Endodermal cell (in vitro differentiated cells): ENCODE results near the gene RAB34. TPM values are rescaled to one million over a fixed set of nuclear protein-coding genes. Genes with fewer than 3 reads are reported as not detected.

Source experiments
- DNase-seq: peaks from one replicate; pipeline ENCODE4 v3.0.0-alpha.2; 2017
- H3K27ac ChIP-seq: 2 replicates; pipeline ENCODE4 v1.5.1; 2013; ENCODE audit warnings: mild to moderate bottlenecking, low read depth, low read length, moderate library complexity
- H3K27me3 ChIP-seq: 2 replicates; pipeline ENCODE4 v1.6.1; 2013; ENCODE audit warnings: mild to moderate bottlenecking, low read length, moderate library complexity; ENCODE audit not compliant: insufficient read depth, control insufficient read depth, poor library complexity, severe bottlenecking
- H3K36me3 ChIP-seq: 2 replicates; pipeline ENCODE4 v1.7.0; 2013; ENCODE audit warnings: mild to moderate bottlenecking, low read length, moderate library complexity; ENCODE audit not compliant: control insufficient read depth, insufficient read depth
- H3K4me1 ChIP-seq: one replicate; pipeline ENCODE4 v1.7.0; 2013; ENCODE audit warnings: low read length; ENCODE audit not compliant: control insufficient read depth, insufficient read depth
- H3K4me3 ChIP-seq: 2 replicates; pipeline ENCODE4 v1.5.1; 2013; ENCODE audit warnings: mild to moderate bottlenecking, low read length, moderate library complexity
- H3K9ac ChIP-seq: 2 replicates; pipeline ENCODE4 v1.6.1; 2013; ENCODE audit warnings: mild to moderate bottlenecking, low read length, moderate library complexity; ENCODE audit not compliant: poor library complexity, severe bottlenecking; ENCODE audit errors: extremely low read depth
- H3K9me3 ChIP-seq: 2 replicates; pipeline ENCODE4 v1.6.1; 2013; ENCODE audit warnings: mild to moderate bottlenecking, low read length, moderate library complexity; ENCODE audit not compliant: control insufficient read depth
- H3K27ac Mint-ChIP-seq: 2 replicates; pipeline ENCODE4 v1.8.0; 2020; ENCODE audit warnings: mixed read lengths
- H3K27me3 Mint-ChIP-seq: 2 replicates; pipeline ENCODE4 v1.8.0; 2021; ENCODE audit warnings: mild to moderate bottlenecking, mixed read lengths; ENCODE audit not compliant: insufficient read depth
- H3K36me3 Mint-ChIP-seq: 2 replicates; pipeline ENCODE4 v1.8.0; 2020; ENCODE audit warnings: low read depth, mixed read lengths
- H3K4me1 Mint-ChIP-seq: 2 replicates; pipeline ENCODE4 v1.8.0; 2020; ENCODE audit warnings: mixed read lengths
- H3K4me3 Mint-ChIP-seq: 2 replicates; pipeline ENCODE4 v1.8.0; 2020; ENCODE audit warnings: mild to moderate bottlenecking, moderate library complexity, mixed read lengths
- H3K9me3 Mint-ChIP-seq: 2 replicates; pipeline ENCODE4 v1.8.0; 2020; ENCODE audit warnings: mild to moderate bottlenecking, mixed read lengths
- WGBS, 2 experiments: methylation state at CpG; one replicate each; pipeline versions ENCODE4 v1.1.5 to v1.1.7; 2013; ENCODE audit warnings: missing lambda C conversion rate in 2 of 2, mixed read lengths in 1 of 2; ENCODE audit not compliant: insufficient coverage in 1 of 2, insufficient read length in 1 of 2; 5-methylcytosine and 5-hydroxymethylcytosine counted together
- total RNA-seq, 2 donors: library from RNA; stranded (reverse); fragmentation: NEBNext Ultra II Directional in 1 of 2; extraction: Animal tissue kit (Norgen Biotek cat#: 25700) in 1 of 2; gene quantifications; 2 replicates in 1 of 2; 3 replicates in 1 of 2; pipeline ENCODE4 v1.2.1, GENCODE V29; 2021
- TF ChIP-seq, protein P1 (sequence below): fragments of 200-600 bp; sonication (generic); conservative IDR thresholded peaks from 2 replicates; pipeline ENCODE4 v1.5.0; 2021; ENCODE audit warnings: antibody characterized with exemption, mild to moderate bottlenecking

The RAB34 gene
- total RNA-seq, 2 donors from 2014 or later, result 111 to 112 TPM

DNA sequence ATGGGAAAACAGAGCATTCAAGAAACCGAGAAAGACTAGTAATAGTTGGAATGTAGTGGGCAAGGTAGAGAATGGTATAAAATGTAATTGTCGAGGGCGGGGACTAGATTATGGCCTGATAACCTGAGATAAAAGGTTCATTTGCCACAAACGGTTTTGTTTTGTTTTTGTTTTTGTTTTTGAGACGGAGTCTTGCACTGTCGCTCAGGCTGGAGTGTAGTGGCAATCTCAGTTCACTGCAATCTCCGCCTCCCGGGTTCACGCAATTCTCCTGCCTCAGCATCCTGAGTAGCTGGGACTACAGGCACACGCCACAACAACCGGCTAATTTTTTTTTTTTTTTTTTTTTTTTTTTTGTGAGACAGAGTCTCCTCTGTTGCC lies 12.3 kb upstream of the RAB34 start:
- no peaks in the 10 kb centered on the region for H3K27me3 Mint-ChIP-seq
- Histone ChIP-seq H3K36me3 (peaks cover 4% of the 10 kb centered on the region), H3K27ac (no peak overlapping the region), H3K4me3 (no peak overlapping the region), H3K4me1 (no peaks in the 10 kb centered on the region), H3K27me3 (no peaks in the 10 kb centered on the region), H3K9ac (no peak overlapping the region), H3K9me3 (no peaks in the 10 kb centered on the region)
- TF ChIP-seq, protein P1, sequence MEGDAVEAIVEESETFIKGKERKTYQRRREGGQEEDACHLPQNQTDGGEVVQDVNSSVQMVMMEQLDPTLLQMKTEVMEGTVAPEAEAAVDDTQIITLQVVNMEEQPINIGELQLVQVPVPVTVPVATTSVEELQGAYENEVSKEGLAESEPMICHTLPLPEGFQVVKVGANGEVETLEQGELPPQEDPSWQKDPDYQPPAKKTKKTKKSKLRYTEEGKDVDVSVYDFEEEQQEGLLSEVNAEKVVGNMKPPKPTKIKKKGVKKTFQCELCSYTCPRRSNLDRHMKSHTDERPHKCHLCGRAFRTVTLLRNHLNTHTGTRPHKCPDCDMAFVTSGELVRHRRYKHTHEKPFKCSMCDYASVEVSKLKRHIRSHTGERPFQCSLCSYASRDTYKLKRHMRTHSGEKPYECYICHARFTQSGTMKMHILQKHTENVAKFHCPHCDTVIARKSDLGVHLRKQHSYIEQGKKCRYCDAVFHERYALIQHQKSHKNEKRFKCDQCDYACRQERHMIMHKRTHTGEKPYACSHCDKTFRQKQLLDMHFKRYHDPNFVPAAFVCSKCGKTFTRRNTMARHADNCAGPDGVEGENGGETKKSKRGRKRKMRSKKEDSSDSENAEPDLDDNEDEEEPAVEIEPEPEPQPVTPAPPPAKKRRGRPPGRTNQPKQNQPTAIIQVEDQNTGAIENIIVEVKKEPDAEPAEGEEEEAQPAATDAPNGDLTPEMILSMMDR, result no peak
- 90 to 95% methylated on average over 9 of the region's 11 CpGs for WGBS, 2 experiments
- no peak overlapping the region for H3K4me3 Mint-ChIP-seq
- peaks cover 12% of the 10 kb centered on the region for H3K4me1 Mint-ChIP-seq
- H3K9me3 Mint-ChIP-seq, result no peaks in the 10 kb centered on the region
- H3K36me3 Mint-ChIP-seq, result peaks cover 7% of the 10 kb centered on the region
- peak overlapping the region; percentile 78 for H3K27ac Mint-ChIP-seq
- no peak for DNase-seq

DNA sequence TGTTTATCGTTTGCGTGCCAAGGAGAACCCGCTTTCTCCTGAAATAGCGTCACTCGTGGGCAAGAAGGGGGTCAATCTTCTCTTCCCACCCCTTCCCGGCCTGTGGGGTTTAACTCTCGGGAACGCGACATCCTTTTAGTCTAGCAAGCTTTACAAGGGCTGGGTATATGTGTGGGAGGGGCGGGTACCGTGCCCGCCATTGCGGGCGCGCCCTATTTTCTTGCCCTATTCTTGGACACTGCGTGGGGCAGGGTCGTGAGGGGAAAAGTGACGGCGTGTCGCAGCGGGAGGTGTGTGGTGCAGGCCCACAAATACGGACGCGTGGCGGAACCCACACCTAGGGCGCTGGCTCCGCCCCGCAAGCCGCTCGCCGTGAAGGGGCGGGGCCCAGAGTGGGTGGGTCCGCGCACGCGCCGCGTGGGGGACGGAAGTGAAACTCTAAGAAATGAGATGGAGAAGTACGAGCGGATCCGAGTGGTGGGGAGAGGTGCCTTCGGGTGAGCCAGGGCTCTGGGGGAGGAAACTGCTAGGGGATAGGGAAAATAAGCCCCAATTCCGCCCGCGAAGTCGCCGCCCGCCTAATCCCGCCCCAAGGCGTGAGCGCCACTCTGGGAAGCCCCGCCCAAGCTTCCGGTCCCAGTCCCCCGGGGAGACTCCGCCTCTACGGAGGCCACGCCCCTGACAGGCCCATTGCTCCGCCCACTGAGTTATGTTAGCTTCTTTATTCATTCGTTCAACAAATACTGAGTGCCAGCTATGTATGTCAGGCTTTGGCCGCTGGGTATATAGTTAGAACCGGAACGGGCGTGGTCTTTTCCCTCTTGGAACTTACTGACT lies 10.9 kb upstream of the RAB34 start, which contains the start of gene NEK8:
Gene NEK8, plus strand, starts transcription at position 425 of the 837 bp plus-strand sequence. Its CDS starts 26 bp downstream, at position 451.
- Histone ChIP-seq H3K36me3 (peaks cover 12% of the 10 kb centered on the region), H3K9me3 (no peaks in the 10 kb centered on the region), H3K9ac (peak within 1 kb of the TSS; percentile 75), H3K4me3 (peak within 1 kb of the TSS; percentile 92), H3K27ac (peak within 1 kb of the TSS; percentile 55), H3K27me3 (no peaks in the 10 kb centered on the region), H3K4me1 (no peaks in the 10 kb centered on the region)
- 0% methylated on average over 6 to 61 of the region's 64 CpGs for WGBS, 2 experiments
- Mint-ChIP-seq H3K36me3 (peaks cover 12% of the 10 kb centered on the region), H3K4me3 (peak within 1 kb of the TSS; percentile 89), H3K9me3 (no peaks in the 10 kb centered on the region), H3K4me1 (peaks cover 20% of the 10 kb centered on the region), H3K27ac (peak within 1 kb of the TSS; percentile 97), H3K27me3 (no peaks in the 10 kb centered on the region)
- peak; percentile 99 for DNase-seq
- TF ChIP-seq, protein P1, result no peak

DNA sequence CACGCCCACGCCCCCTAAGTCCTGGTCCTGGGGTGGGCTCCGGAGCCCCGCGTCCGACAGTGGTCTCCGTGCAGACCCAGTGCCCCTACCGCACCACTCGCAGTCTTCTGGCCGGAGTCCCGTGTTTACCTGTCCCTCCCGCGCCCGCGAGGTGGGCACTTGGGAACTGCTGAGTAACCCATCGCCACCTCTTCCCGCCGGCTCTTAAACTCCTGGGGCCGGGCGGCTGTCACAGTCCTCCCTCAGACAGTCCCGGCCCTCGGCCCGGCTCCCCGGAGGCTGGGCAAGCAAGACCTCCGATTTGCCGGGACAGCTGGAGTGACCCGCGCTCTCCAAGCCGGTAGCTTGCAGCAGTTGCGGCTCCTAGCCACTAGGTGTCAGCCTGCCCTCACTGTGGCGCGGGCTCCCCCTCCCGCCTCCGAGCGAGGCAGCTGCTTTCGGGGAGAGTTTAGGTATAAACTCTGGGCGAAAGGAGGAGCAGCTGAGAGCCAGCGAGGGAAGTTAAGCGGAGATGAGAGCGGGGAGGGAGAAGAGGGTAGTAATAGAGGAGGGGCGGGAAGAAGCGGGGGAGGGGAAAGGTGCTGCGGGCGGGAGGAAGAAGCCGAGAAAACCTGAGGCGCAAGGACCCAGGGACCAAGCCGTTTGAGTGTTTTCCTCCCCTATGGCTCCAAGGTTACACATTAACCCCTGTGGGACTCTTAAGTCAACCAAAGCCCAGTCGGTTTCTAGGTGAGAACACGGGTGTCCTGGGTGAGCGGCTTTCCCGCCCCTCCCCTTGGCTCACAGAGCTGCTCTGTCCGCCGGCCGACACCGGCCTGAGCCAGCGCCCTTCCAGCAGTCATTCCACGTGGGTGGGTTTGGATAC lies 9.2 kb upstream of the RAB34 start:
- peak overlapping the region; percentile 75 for H3K9ac ChIP-seq
- peak; percentile 100 for DNase-seq
- peak overlapping the region; percentile 85 for H3K27ac ChIP-seq
- 0% methylated on average over 20 to 55 of the region's 57 CpGs for WGBS, 2 experiments
- no peaks in the 10 kb centered on the region for H3K9me3 ChIP-seq
- H3K36me3 ChIP-seq, result peaks cover 27% of the 10 kb centered on the region
- H3K27ac Mint-ChIP-seq, result peak overlapping the region; percentile 97
- no peaks in the 10 kb centered on the region for H3K27me3 Mint-ChIP-seq
- H3K4me1 ChIP-seq, result peaks cover 4% of the 10 kb centered on the region
- H3K36me3 Mint-ChIP-seq, result peaks cover 28% of the 10 kb centered on the region
- no peaks in the 10 kb centered on the region for H3K27me3 ChIP-seq
- TF ChIP-seq, protein P1, result peak; percentile 99
- H3K9me3 Mint-ChIP-seq, result no peaks in the 10 kb centered on the region
- peak overlapping the region; percentile 89 for H3K4me3 Mint-ChIP-seq
- H3K4me1 Mint-ChIP-seq, result peaks cover 31% of the 10 kb centered on the region
- peak overlapping the region; percentile 92 for H3K4me3 ChIP-seq
